GM20000 (cell line): ENCODE results near the gene CDH22.

Experiments
- DNase-seq: peaks from one replicate; pipeline ENCODE4 v3.0.0; 2012; ENCODE audit warnings: low spot score
- CTCF ChIP-seq: IDR thresholded peaks from 2 replicates; pipeline ENCODE4 v1.5.1; 2012; ENCODE audit warnings: mild to moderate bottlenecking, control low read depth; ENCODE audit errors: extremely low read depth, missing control alignments

The CDH22 gene

GRCh38 chr20:46333161-46333991, 25.1 kb upstream of the CDH22 start:
- no peak for DNase-seq
- no peak for TF ChIP-seq CTCF

- TF ChIP-seq CTCF: no peak
- no peak for DNase-seq
Observed at GRCh38 chr20:46332373-46333160, 24.3 kb upstream of the CDH22 start.

- TF ChIP-seq CTCF: no peak
- no peak for DNase-seq
Observed at GRCh38 chr20:46331611-46332361, 23.5 kb upstream of the CDH22 start.

GRCh38 chr20:46330831-46331371, 22.6 kb upstream of the CDH22 start:
- no peak for TF ChIP-seq CTCF
- no peak for DNase-seq

GRCh38 chr20:46330072-46330763, 21.9 kb upstream of the CDH22 start:
- DNase-seq: no peak

More at GRCh38 chr20:46330072-46330763, 21.9 kb upstream of the CDH22 start:
- TF ChIP-seq CTCF: no peak
